D721Med (cell line): Measurements from ENCODE around the gene DKC1.

ENCODE experiments used
- DNase-seq: peaks from one replicate; pipeline ENCODE4 v3.0.0; 2011; ENCODE audit warnings: low spot score; ENCODE audit not compliant: insufficient read length
- FAIRE-seq: peaks from 2 replicates; lab custom pipeline; 2011; peaks lifted over from hg19 to GRCh38; lab: Jason Lieb, UNC
- CTCF ChIP-seq: IDR thresholded peaks from 2 replicates; pipeline ENCODE4 v1.5.1; 2012; ENCODE audit warnings: mild to moderate bottlenecking, control low read depth; ENCODE audit not compliant: insufficient read depth; ENCODE audit errors: missing control alignments

DKC1 gene

GRCh38 chrX:154749856-154750255, 12.8 kb upstream of the DKC1 start:
- DNase-seq, result no peak

GRCh38 chrX:154750301-154751202, 12.1 kb upstream of the DKC1 start, which contains the start of gene GAB3:
Gene GAB3 (minus strand): TSS chrX:154751077. CDS start chrX:154751025, 52 bp downstream.
- TF ChIP-seq CTCF, result no peak
- DNase-seq (no peak), FAIRE-seq (no peak)

More at GRCh38 chrX:154749856-154750255, 12.8 kb upstream of the DKC1 start:
- TF ChIP-seq CTCF, result no peak
- no peak for FAIRE-seq

- DNase-seq, result no peak
- no peak for TF ChIP-seq CTCF
- no peak for FAIRE-seq
Observed at GRCh38 chrX:154751203-154751668, 11.4 kb upstream of the DKC1 start.

- TF ChIP-seq CTCF, result no peak
- FAIRE-seq (no peak), DNase-seq (no peak)
Observed at GRCh38 chrX:154751669-154752271, 10.9 kb upstream of the DKC1 start.

- FAIRE-seq (no peak), DNase-seq (no peak)
- no peak for TF ChIP-seq CTCF
Observed at GRCh38 chrX:154758696-154759095, 4.0 kb upstream of the DKC1 start.

GRCh38 chrX:154761977-154762536, 607 bp upstream of the DKC1 start:
- TF ChIP-seq CTCF, result no peak

More at GRCh38 chrX:154761977-154762536, 607 bp upstream of the DKC1 start:
- no peak for FAIRE-seq
- no peak for DNase-seq
